Activated B cell treated with CpG ODN at 0.5 μM for 24 hours (primary cell): Measurements from ENCODE around the gene ATF6B. TPM values are rescaled to one million over a fixed set of nuclear protein-coding genes. Genes with fewer than 3 reads are reported as not detected.

Experiments
- ATAC-seq: fragments of 200-7000 bp; cut with Tn5 transposase; one replicate; pipeline ENCODE4 v1.10.0; 2021; ENCODE audit warnings: low read depth, mild to moderate bottlenecking, moderate library complexity
- CTCF ChIA-PET: fragments of 350-600 bp; sonication (Branson Sonifier 250); formaldehyde crosslinking; loops from one replicate; lab custom pipeline; 2021; ENCODE audit warnings: antibody characterized with exemption; lab: Charles Lee
- POLR2A ChIA-PET: fragments of 350-600 bp; sonication (Branson Sonifier 250); formaldehyde crosslinking; loops from one replicate; lab custom pipeline; 2021; ENCODE audit warnings: antibody characterized with exemption; lab: Charles Lee
- DNase-seq: peaks from one replicate; pipeline ENCODE4 v3.0.0; 2022
- H3K27ac Mint-ChIP-seq: one replicate; pipeline ENCODE4 v1.8.0; 2020; ENCODE audit warnings: mixed read lengths
- H3K27me3 Mint-ChIP-seq: one replicate; pipeline ENCODE4 v1.8.0; 2021; ENCODE audit warnings: mixed read lengths
- H3K36me3 Mint-ChIP-seq: one replicate; pipeline ENCODE4 v1.8.0; 2021; ENCODE audit warnings: low read depth, mixed read lengths
- H3K4me1 Mint-ChIP-seq: one replicate; pipeline ENCODE4 v1.8.0; 2021; ENCODE audit warnings: mixed read lengths
- H3K4me3 Mint-ChIP-seq: one replicate; pipeline ENCODE4 v1.8.0; 2020; ENCODE audit warnings: mild to moderate bottlenecking, mixed read lengths
- H3K9me3 Mint-ChIP-seq: one replicate; pipeline ENCODE4 v1.8.0; 2020; ENCODE audit warnings: mixed read lengths
- CTCF ChIP-seq: fragments of 200-600 bp; IDR thresholded peaks from one replicate; pipeline ENCODE4 v1.8.0; 2022; ENCODE audit warnings: antibody characterized with exemption, mild to moderate bottlenecking
- intact Hi-C: fragments of 100-400 bp; cut with micrococcal nuclease; formaldehyde crosslinking; loops from one replicate; pipeline ENCODE4 v1.15.1; 2024
- total RNA-seq: library from RNA; stranded (reverse); gene quantifications from 2 replicates; pipeline ENCODE4 v1.2.3, GENCODE V29; 2022

ATF6B gene
- total RNA-seq, 1 donor from 2014 or later = 148 TPM

GRCh38 chr6:32123681-32124080, 4.4 kb downstream of the ATF6B start:
- Mint-ChIP-seq H3K36me3 (peaks cover 84% of the 10 kb centered on the region), H3K9me3 (no peaks in the 10 kb centered on the region), H3K4me3 (no peak overlapping the region), H3K4me1 (peaks cover 43% of the 10 kb centered on the region), H3K27ac (no peak overlapping the region), H3K27me3 (no peaks in the 10 kb centered on the region)
- CTCF ChIA-PET = no interaction called here
- no peak for ATAC-seq
- intact Hi-C loops = no loop called here
- POLR2A ChIA-PET = interaction anchor here (0.5 kb wide), 1 partner anchor 73 kb away, joined by 3 read pairs; no protein-coding TSS in a partner anchor
- no peak for DNase-seq
- TF ChIP-seq CTCF = no peak

DNA sequence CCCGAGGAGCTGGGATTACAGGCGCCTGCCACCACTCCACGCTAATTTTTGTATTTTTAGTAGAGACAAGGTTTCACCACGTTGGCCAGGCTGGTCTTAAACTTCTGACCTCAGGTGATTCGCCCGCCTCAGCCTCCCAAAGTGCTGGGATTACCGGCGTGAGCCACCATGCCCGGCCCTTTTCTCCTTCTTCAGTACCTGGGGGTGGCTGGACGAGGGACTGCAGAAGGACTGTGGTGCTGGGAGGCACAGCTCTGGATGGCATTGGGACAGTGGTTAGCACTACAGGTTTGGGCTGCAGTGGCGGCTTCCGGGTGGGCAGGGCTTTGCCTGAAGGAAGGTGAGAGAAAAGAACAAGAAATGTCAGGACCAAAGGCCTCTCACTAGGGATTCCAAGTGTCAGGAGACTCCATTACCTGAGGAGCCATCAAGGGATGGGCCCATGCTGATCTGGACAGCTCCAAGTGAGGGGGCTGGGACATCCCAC, 7.4 kb downstream of the ATF6B start:
- peaks cover 87% of the 10 kb centered on the region for H3K36me3 Mint-ChIP-seq

DNA sequence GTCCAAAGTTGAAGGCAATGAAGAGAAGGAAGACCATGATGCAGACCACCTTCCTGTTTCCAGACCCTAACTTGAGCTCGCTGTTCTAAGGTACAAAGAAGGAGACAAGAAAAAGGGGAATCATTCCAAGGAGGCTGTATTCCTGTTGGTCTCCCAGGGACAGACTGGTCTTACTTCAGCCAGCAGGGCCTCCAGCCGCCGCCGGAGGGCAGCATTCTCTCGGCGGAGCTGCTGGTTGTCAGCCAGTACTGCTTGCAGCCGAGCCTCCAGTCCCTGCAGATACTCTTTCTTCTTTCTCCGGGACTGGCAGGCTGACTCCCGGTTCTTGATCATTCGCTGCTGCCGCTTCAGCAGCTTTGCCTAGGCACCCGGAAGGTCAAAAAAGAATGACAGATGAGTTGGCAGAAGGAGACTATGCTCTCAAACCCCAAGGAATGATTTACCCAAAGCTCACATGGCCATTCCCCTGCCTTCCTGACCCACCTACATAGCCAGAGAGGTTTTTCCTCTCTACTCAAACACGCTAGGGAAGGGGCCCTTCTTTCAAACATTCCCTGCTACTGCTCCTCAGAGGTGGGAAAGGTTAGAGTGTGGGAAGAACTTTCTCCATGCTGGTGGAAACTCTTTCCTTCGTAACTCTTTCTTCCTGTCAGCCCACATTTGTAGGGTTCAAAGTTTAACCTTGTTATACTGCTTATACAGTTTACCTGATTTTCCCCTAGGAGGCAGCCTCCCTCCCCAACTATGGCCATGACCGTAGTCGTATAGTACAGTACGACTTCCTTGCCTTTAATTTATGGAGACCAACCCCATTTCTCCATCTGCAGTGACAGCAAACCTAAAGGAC, 9.0 kb downstream of the ATF6B start:
- peak; percentile 57 for TF ChIP-seq CTCF
- ChIA-PET CTCF (interaction anchor here (0.9 to 2.6 kb wide), 14 partner anchors 10 to 749 kb away, joined by 3 to 28 read pairs (median 5); partner anchors contain the start of genes ATF6B, FKBPL and GPSM3), POLR2A (interaction anchor here (1.4 to 1.8 kb wide), 3 partner anchors 9 to 77 kb away, joined by 5 to 8 read pairs (median 5); partner anchors contain the start of gene ATF6B)
- no peaks in the 10 kb centered on the region for H3K9me3 Mint-ChIP-seq
- DNase-seq = peak; percentile 57
- H3K27ac Mint-ChIP-seq = peak overlapping the region; percentile 56
- H3K36me3 Mint-ChIP-seq = peaks cover 85% of the 10 kb centered on the region
- intact Hi-C loops = loop anchor here (1.0 to 10.0 kb wide), 4 partner anchors 35 to 678 kb away; partner anchors contain the start of gene PPT2
- peaks cover 8% of the 10 kb centered on the region for H3K4me1 Mint-ChIP-seq
- peak; percentile 94 for ATAC-seq
- H3K27me3 Mint-ChIP-seq = no peaks in the 10 kb centered on the region
- H3K4me3 Mint-ChIP-seq = no peak overlapping the region

More for the DNA sequence above, 7.4 kb downstream of the ATF6B start:
- H3K4me1 Mint-ChIP-seq = peaks cover 14% of the 10 kb centered on the region
- ATAC-seq (no peak), DNase-seq (no peak)
- CTCF ChIA-PET = no interaction called here
- H3K4me3 Mint-ChIP-seq = no peak overlapping the region
- POLR2A ChIA-PET = interaction anchor here (0.7 kb wide), 2 partner anchors 115 to 668 kb away, joined by 5 to 7 read pairs; no protein-coding TSS in a partner anchor
- TF ChIP-seq CTCF = no peak
- intact Hi-C loops = no loop called here
- no peaks in the 10 kb centered on the region for H3K9me3 Mint-ChIP-seq
- no peak overlapping the region for H3K27ac Mint-ChIP-seq
- no peaks in the 10 kb centered on the region for H3K27me3 Mint-ChIP-seq

GRCh38 chr6:32117461-32117860, 10.6 kb downstream of the ATF6B start:
- ChIA-PET CTCF (interaction anchor here (1.7 to 2.6 kb wide), 3 partner anchors 11 to 750 kb away, joined by 5 to 28 read pairs (median 7); partner anchors contain the start of genes ATF6B and FKBPL), POLR2A (interaction anchor here (0.6 to 1.2 kb wide), 3 partner anchors 10 to 583 kb away, joined by 3 read pairs; partner anchors contain the start of gene ATF6B)
- Mint-ChIP-seq H3K4me1 (peaks cover 7% of the 10 kb centered on the region), H3K4me3 (no peak overlapping the region), H3K27ac (no peak overlapping the region), H3K27me3 (no peaks in the 10 kb centered on the region), H3K36me3 (peaks cover 74% of the 10 kb centered on the region), H3K9me3 (no peaks in the 10 kb centered on the region)
- intact Hi-C loops = loop anchor here (10.0 kb wide), 1 partner anchor 297 kb away; no protein-coding TSS in a partner anchor
- no peak for TF ChIP-seq CTCF
- DNase-seq (no peak), ATAC-seq (no peak)
